Panc1 (cell line): ENCODE data around the gene ARHGEF28. TPM values are rescaled to one million over a fixed set of nuclear protein-coding genes. Genes with fewer than 3 reads are reported as not detected.

Experiments
- ATAC-seq: fragments of 200-7000 bp; cut with Tn5 transposase; 2 replicates; pipeline ENCODE4 v1.9.1; 2020; ENCODE audit warnings: mild to moderate bottlenecking, moderate library complexity
- BruUV-seq: library from RNA; stranded (reverse); fragments of 400-500 nt; replicated peaks from 2 replicates; lab custom pipeline; 2021; lab: Mats Ljungman, UMichigan
- CTCF ChIA-PET: fragments of 300-600 bp; sonication (Branson Sonifier 250); formaldehyde crosslinking; loops from one replicate; lab custom pipeline; 2022; ENCODE audit warnings: antibody characterized with exemption; lab: Charles Lee
- POLR2A ChIA-PET: fragments of 300-600 bp; sonication (Branson Sonifier 250); formaldehyde crosslinking; loops from one replicate; lab custom pipeline; 2022; ENCODE audit warnings: antibody characterized with exemption; lab: Charles Lee
- DNase-seq: peaks from one replicate; pipeline ENCODE4 v3.0.0-alpha.2; 2010; ENCODE audit warnings: low read depth, low spot score
- H3K27ac ChIP-seq: 2 replicates; pipeline ENCODE4 v1.5.1; 2011; ENCODE audit warnings: mild to moderate bottlenecking, low read length, inconsistent platforms
- H3K27me3 ChIP-seq: fragments of 200-500 bp; sonication (Bioruptor generic); 2 replicates; pipeline ENCODE4 v1.6.0; 2014; ENCODE audit warnings: low read length, inconsistent platforms; ENCODE audit not compliant: control insufficient read depth, insufficient read depth
- H3K36me3 ChIP-seq: fragments of 200-500 bp; sonication (Bioruptor generic); 2 replicates; pipeline ENCODE4 v1.5.1; 2014; ENCODE audit warnings: inconsistent platforms, mild to moderate bottlenecking, low read length, moderate library complexity; ENCODE audit not compliant: control insufficient read depth, insufficient read depth
- H3K4me1 ChIP-seq: 2 replicates; pipeline ENCODE4 v1.5.1; 2011; ENCODE audit warnings: inconsistent platforms, mild to moderate bottlenecking, low read length, moderate library complexity; ENCODE audit not compliant: control insufficient read depth, insufficient read depth
- H3K4me3 ChIP-seq, 2 experiments: 2 replicates each; pipeline ENCODE4 v1.5.1; 2011 to 2012; ENCODE audit warnings: low read depth in 2 of 2, low read length in 2 of 2, mild to moderate bottlenecking in 2 of 2, inconsistent platforms in 1 of 2, moderate library complexity in 1 of 2
- H3K9me3 ChIP-seq: fragments of 200-500 bp; sonication (Bioruptor generic); 2 replicates; pipeline ENCODE4 v1.5.1; 2014; ENCODE audit warnings: low read depth, mild to moderate bottlenecking, inconsistent platforms, low read length, moderate library complexity; ENCODE audit not compliant: control insufficient read depth, insufficient read depth
- CTCF ChIP-seq: fragments of 450-650 bp; IDR thresholded peaks from 2 replicates; pipeline ENCODE4 v1.5.1; 2017; ENCODE audit warnings: mild to moderate bottlenecking
- POLR2AphosphoS5 ChIP-seq: IDR thresholded peaks from 2 replicates; pipeline ENCODE4 v1.6.1; 2012; ENCODE audit warnings: mild to moderate bottlenecking, low read depth, low read length, moderate library complexity
- REST ChIP-seq, 2 experiments: IDR thresholded peaks; 2 replicates each; pipeline ENCODE4 v1.6.1; 2011 to 2012; ENCODE audit warnings: low read depth in 2 of 2, control low read depth in 1 of 2, low read length in 1 of 2, mild to moderate bottlenecking in 1 of 2, moderate library complexity in 1 of 2; ENCODE audit not compliant: insufficient read depth in 1 of 2
- SIN3A ChIP-seq: IDR thresholded peaks from 2 replicates; pipeline ENCODE4 v1.6.1; 2012; ENCODE audit warnings: low read depth, mild to moderate bottlenecking, low read length, moderate library complexity, borderline replicate concordance; ENCODE audit not compliant: insufficient read depth
- TCF7L2 ChIP-seq: IDR thresholded peaks from 2 replicates; pipeline ENCODE4 v1.6.1; 2011; ENCODE audit warnings: mild to moderate bottlenecking, low read depth, low read length, inconsistent platforms
- in situ Hi-C: cut with HindIII; loops from 2 replicates; pipeline ENCODE4 v1.10.0; 2016; ENCODE audit warnings: low sequenced_read_pairs, low pct_unique_long_range_greater_than_20kb
- intact Hi-C: fragments of 100-400 bp; cut with micrococcal nuclease; formaldehyde crosslinking; loops from one replicate; pipeline ENCODE4 v1.10.0; 2022; ENCODE audit not compliant: unreplicated experiment
- total RNA-seq: library from RNA; stranded (reverse); gene quantifications from one replicate; pipeline ENCODE4 v1.2.1, GENCODE V29; 2021; ENCODE audit not compliant: unreplicated experiment

ARHGEF28 gene
- total RNA-seq, 1 experiment from 2014 or later = 34.8 TPM

GRCh38 chr5:73655521-73656160, 29.6 kb downstream of the ARHGEF28 start:
- H3K9me3 ChIP-seq = no peaks in the 10 kb centered on the region
- intact Hi-C loops = no loop called here
- no peaks in the 10 kb centered on the region for H3K27me3 ChIP-seq
- peaks cover 13% of the 10 kb centered on the region for H3K4me1 ChIP-seq
- BruUV-seq = no TSS peak
- H3K27ac ChIP-seq = no peak overlapping the region
- POLR2A ChIA-PET = no interaction called here
- H3K4me3 ChIP-seq = no peak overlapping the region
- CTCF ChIA-PET = no interaction called here
- ATAC-seq (no peak), DNase-seq (no peak)
- H3K36me3 ChIP-seq = no peaks in the 10 kb centered on the region
- in situ Hi-C loops = no loop called here
- no peak for TF ChIP-seq REST (IDR thresholded peaks at IDR 0.05; ENCODE audit: insufficient read depth in 1 of 2, low read depth in 2 of 2, low read length in 1 of 2)
- TF ChIP-seq SIN3A = no peak
- no peak for TF ChIP-seq TCF7L2
- TF ChIP-seq POLR2AphosphoS5 = no peak
- no peak for TF ChIP-seq CTCF

GRCh38 chr5:73661753-73662152, 35.8 kb downstream of the ARHGEF28 start:
- Histone ChIP-seq H3K4me3 (no peak overlapping the region), H3K4me1 (peaks cover 23% of the 10 kb centered on the region), H3K27me3 (no peaks in the 10 kb centered on the region), H3K36me3 (0 out of 2 replicates have a peak, but pooled peaks cover 2% of the 10 kb centered on the region), H3K9me3 (no peaks in the 10 kb centered on the region), H3K27ac (no peak overlapping the region)
- in situ Hi-C loops = no loop called here
- ATAC-seq = no peak
- ChIA-PET CTCF (no interaction called here), POLR2A (no interaction called here)
- TF ChIP-seq REST (IDR thresholded peaks at IDR 0.05; ENCODE audit: insufficient read depth in 1 of 2, low read depth in 2 of 2, low read length in 1 of 2) (no peak), CTCF (no peak), TCF7L2 (no peak), SIN3A (no peak), POLR2AphosphoS5 (no peak)
- BruUV-seq = no TSS peak
- intact Hi-C loops = no loop called here
- no peak for DNase-seq
